ENCODE measurements around the gene DPYSL3.

DPYSL3 gene

GRCh38 chr5:147479949-147480348 lies 29.9 kb downstream of the DPYSL3 start:
- no peak overlapping the region for H4K8ac ChIP-seq (ENCODE audit: low read depth, low read length)
- no peak overlapping the region for H3K4me3 ChIP-seq (ENCODE audit: low read length)
- no peak overlapping the region for H4K5ac ChIP-seq (ENCODE audit: low read length)
- H3K18ac ChIP-seq (ENCODE audit: low read length): no peak overlapping the region
- DNase-seq: no peak
- H3K79me1 ChIP-seq (ENCODE audit: low read length): no peaks in the 10 kb centered on the region
- H2BK120ac ChIP-seq (ENCODE audit: low read depth, low read length): no peak overlapping the region
- no peak overlapping the region for H3K9ac ChIP-seq (ENCODE audit: low read length)
- H2BK5ac ChIP-seq (ENCODE audit: low read length): no peak overlapping the region
- WGBS (ENCODE audit: extremely low coverage, insufficient coverage, low lambda C conversion rate): no CpG with 5 or more reads among the region's 6 CpGs
- H3K79me2 ChIP-seq (ENCODE audit: control insufficient read depth, insufficient read depth, low read length): no peaks in the 10 kb centered on the region
- no peak overlapping the region for H3K56ac ChIP-seq (ENCODE audit: low read length)
- H3K27ac ChIP-seq (ENCODE audit: low read depth, low read length): no peak overlapping the region
- no peaks in the 10 kb centered on the region for H3K27me3 ChIP-seq (ENCODE audit: insufficient read depth, low read length, poor library complexity)
- no peak overlapping the region for H3K4me2 ChIP-seq (ENCODE audit: low read length)
- no peaks in the 10 kb centered on the region for H3K36me3 ChIP-seq (ENCODE audit: control insufficient read depth, insufficient read depth, low read length)
- no peak overlapping the region for H3K23ac ChIP-seq (ENCODE audit: low read length)
- H2BK15ac ChIP-seq (replicated peaks; ENCODE audit: low read depth): no peak overlapping the region
- no peak overlapping the region for H2AK5ac ChIP-seq (ENCODE audit: low read length)
- peaks cover 2% of the 10 kb centered on the region for H3K4me1 ChIP-seq (ENCODE audit: control insufficient read depth, low read depth, low read length)
- H3K4ac ChIP-seq (ENCODE audit: low read depth, low read length): no peak overlapping the region

GRCh38 chr5:147479444-147479843 lies 30.4 kb downstream of the DPYSL3 start:
- H3K27me3 ChIP-seq (ENCODE audit: insufficient read depth, low read length, poor library complexity): no peaks in the 10 kb centered on the region
- H2BK15ac ChIP-seq (replicated peaks; ENCODE audit: low read depth): no peak overlapping the region
- no peak overlapping the region for H3K4ac ChIP-seq (ENCODE audit: low read depth, low read length)
- no peak overlapping the region for H2AK5ac ChIP-seq (ENCODE audit: low read length)
- H3K4me2 ChIP-seq (ENCODE audit: low read length): no peak overlapping the region
- no peak overlapping the region for H4K8ac ChIP-seq (ENCODE audit: low read depth, low read length)
- no peak overlapping the region for H3K9ac ChIP-seq (ENCODE audit: low read length)
- no peak overlapping the region for H3K4me3 ChIP-seq (ENCODE audit: low read length)
- peaks cover 2% of the 10 kb centered on the region for H3K4me1 ChIP-seq (ENCODE audit: control insufficient read depth, low read depth, low read length)
- H3K27ac ChIP-seq (ENCODE audit: low read depth, low read length): no peak overlapping the region
- H3K56ac ChIP-seq (ENCODE audit: low read length): no peak overlapping the region
- H3K79me2 ChIP-seq (ENCODE audit: control insufficient read depth, insufficient read depth, low read length): no peaks in the 10 kb centered on the region
- no peak overlapping the region for H2BK5ac ChIP-seq (ENCODE audit: low read length)
- no peak overlapping the region for H3K23ac ChIP-seq (ENCODE audit: low read length)
- H3K18ac ChIP-seq (ENCODE audit: low read length): no peak overlapping the region
- H2BK120ac ChIP-seq (ENCODE audit: low read depth, low read length): no peak overlapping the region
- no peaks in the 10 kb centered on the region for H3K79me1 ChIP-seq (ENCODE audit: low read length)
- peak; percentile 85 for DNase-seq
- H3K36me3 ChIP-seq (ENCODE audit: control insufficient read depth, insufficient read depth, low read length): no peaks in the 10 kb centered on the region
- no peak overlapping the region for H4K5ac ChIP-seq (ENCODE audit: low read length)

- Histone ChIP-seq H3K4me1 (ENCODE audit: control insufficient read depth, low read depth, low read length) (no peaks in the 10 kb centered on the region), H3K4ac (ENCODE audit: low read depth, low read length) (no peak overlapping the region), H3K36me3 (ENCODE audit: control insufficient read depth, insufficient read depth, low read length) (no peaks in the 10 kb centered on the region), H2BK15ac (replicated peaks; ENCODE audit: low read depth) (no peak overlapping the region), H3K4me2 (ENCODE audit: low read length) (no peak overlapping the region), H4K8ac (ENCODE audit: low read depth, low read length) (no peak overlapping the region), H2AK5ac (ENCODE audit: low read length) (no peak overlapping the region), H3K79me1 (ENCODE audit: low read length) (no peaks in the 10 kb centered on the region), H3K79me2 (ENCODE audit: control insufficient read depth, insufficient read depth, low read length) (no peaks in the 10 kb centered on the region), H2BK120ac (ENCODE audit: low read depth, low read length) (no peak overlapping the region), H3K56ac (ENCODE audit: low read length) (no peak overlapping the region), H4K5ac (ENCODE audit: low read length) (no peak overlapping the region), H3K27ac (ENCODE audit: low read depth, low read length) (no peak overlapping the region), H3K4me3 (ENCODE audit: low read length) (no peak overlapping the region), H2BK5ac (ENCODE audit: low read length) (no peak overlapping the region), H3K23ac (ENCODE audit: low read length) (no peak overlapping the region), H3K9ac (ENCODE audit: low read length) (no peak overlapping the region), H3K18ac (ENCODE audit: low read length) (no peak overlapping the region), H3K27me3 (ENCODE audit: insufficient read depth, low read length, poor library complexity) (no peaks in the 10 kb centered on the region)
- WGBS (ENCODE audit: extremely low coverage, insufficient coverage, low lambda C conversion rate): no CpG with 5 or more reads among the region's 1 CpG
- no peak for DNase-seq
Measured at GRCh38 chr5:147474140-147474539, 35.7 kb downstream of the DPYSL3 start.

GRCh38 chr5:147472664-147473475 lies 37.0 kb downstream of the DPYSL3 start:
- no peak overlapping the region for H2AK5ac ChIP-seq (ENCODE audit: low read length)
- WGBS (ENCODE audit: extremely low coverage, insufficient coverage, low lambda C conversion rate): no CpG with 5 or more reads among the region's 4 CpGs
- DNase-seq: no peak
- no peak overlapping the region for H2BK15ac ChIP-seq (replicated peaks; ENCODE audit: low read depth)
- no peak overlapping the region for H3K27ac ChIP-seq (ENCODE audit: low read depth, low read length)
- H3K27me3 ChIP-seq (ENCODE audit: insufficient read depth, low read length, poor library complexity): no peaks in the 10 kb centered on the region
- H3K56ac ChIP-seq (ENCODE audit: low read length): no peak overlapping the region
- no peak overlapping the region for H2BK120ac ChIP-seq (ENCODE audit: low read depth, low read length)
- no peaks in the 10 kb centered on the region for H3K4me1 ChIP-seq (ENCODE audit: control insufficient read depth, low read depth, low read length)
- no peak overlapping the region for H4K5ac ChIP-seq (ENCODE audit: low read length)
- H3K9ac ChIP-seq (ENCODE audit: low read length): no peak overlapping the region
- H3K4me3 ChIP-seq (ENCODE audit: low read length): no peak overlapping the region
- H3K79me1 ChIP-seq (ENCODE audit: low read length): no peaks in the 10 kb centered on the region
- no peak overlapping the region for H4K8ac ChIP-seq (ENCODE audit: low read depth, low read length)
- H3K4ac ChIP-seq (ENCODE audit: low read depth, low read length): no peak overlapping the region
- H3K79me2 ChIP-seq (ENCODE audit: control insufficient read depth, insufficient read depth, low read length): no peaks in the 10 kb centered on the region
- no peak overlapping the region for H3K4me2 ChIP-seq (ENCODE audit: low read length)
- H3K23ac ChIP-seq (ENCODE audit: low read length): no peak overlapping the region
- H2BK5ac ChIP-seq (ENCODE audit: low read length): no peak overlapping the region
- no peaks in the 10 kb centered on the region for H3K36me3 ChIP-seq (ENCODE audit: control insufficient read depth, insufficient read depth, low read length)
- no peak overlapping the region for H3K18ac ChIP-seq (ENCODE audit: low read length)

GRCh38 chr5:147467973-147468508 lies 41.8 kb downstream of the DPYSL3 start:
- H3K79me2 ChIP-seq (ENCODE audit: control insufficient read depth, insufficient read depth, low read length): no peaks in the 10 kb centered on the region
- H4K5ac ChIP-seq (ENCODE audit: low read length): no peak overlapping the region
- no peak overlapping the region for H2BK5ac ChIP-seq (ENCODE audit: low read length)
- no peak overlapping the region for H3K18ac ChIP-seq (ENCODE audit: low read length)
- no peak overlapping the region for H3K23ac ChIP-seq (ENCODE audit: low read length)
- no peak overlapping the region for H2AK5ac ChIP-seq (ENCODE audit: low read length)
- H3K56ac ChIP-seq (ENCODE audit: low read length): no peak overlapping the region
- H3K4ac ChIP-seq (ENCODE audit: low read depth, low read length): no peak overlapping the region
- no peak overlapping the region for H3K4me2 ChIP-seq (ENCODE audit: low read length)
- H3K27me3 ChIP-seq (ENCODE audit: insufficient read depth, low read length, poor library complexity): no peaks in the 10 kb centered on the region
- DNase-seq: no peak
- no peak overlapping the region for H3K27ac ChIP-seq (ENCODE audit: low read depth, low read length)
- no peak overlapping the region for H3K4me3 ChIP-seq (ENCODE audit: low read length)
- no peak overlapping the region for H2BK15ac ChIP-seq (replicated peaks; ENCODE audit: low read depth)
- no CpG with 5 or more reads among the region's 1 CpG for WGBS (ENCODE audit: extremely low coverage, insufficient coverage, low lambda C conversion rate)
- H3K4me1 ChIP-seq (ENCODE audit: control insufficient read depth, low read depth, low read length): no peaks in the 10 kb centered on the region
- no peaks in the 10 kb centered on the region for H3K79me1 ChIP-seq (ENCODE audit: low read length)
- no peak overlapping the region for H3K9ac ChIP-seq (ENCODE audit: low read length)
- H3K36me3 ChIP-seq (ENCODE audit: control insufficient read depth, insufficient read depth, low read length): no peaks in the 10 kb centered on the region
- no peak overlapping the region for H2BK120ac ChIP-seq (ENCODE audit: low read depth, low read length)
- H4K8ac ChIP-seq (ENCODE audit: low read depth, low read length): no peak overlapping the region

All from mesendoderm (in vitro differentiated cells).